GM19351 (cell line): ENCODE measurements around the gene TSKS.
"Not testable (repeated sequence)": the region's sequence is repeated elsewhere in the genome, so short reads cannot be mapped to it uniquely, and the experiment has no call there.

ENCODE experiments used
- ATAC-seq: cut with Tn5 transposase; IDR thresholded peaks from one replicate; pipeline ENCODE4 v1.9.1; 2021; ENCODE audit warnings: mild to moderate bottlenecking, moderate library complexity; ENCODE audit not compliant: unreplicated experiment

TSKS gene

GRCh38 chr19:49727217-49728030, 35.7 kb downstream of the TSKS start:
- no peak for ATAC-seq

- ATAC-seq = not testable (repeated sequence)
Measured at GRCh38 chr19:49719420-49719819, 43.7 kb downstream of the TSKS start.

GRCh38 chr19:49718991-49719390, 44.1 kb downstream of the TSKS start:
- no peak for ATAC-seq

DNA sequence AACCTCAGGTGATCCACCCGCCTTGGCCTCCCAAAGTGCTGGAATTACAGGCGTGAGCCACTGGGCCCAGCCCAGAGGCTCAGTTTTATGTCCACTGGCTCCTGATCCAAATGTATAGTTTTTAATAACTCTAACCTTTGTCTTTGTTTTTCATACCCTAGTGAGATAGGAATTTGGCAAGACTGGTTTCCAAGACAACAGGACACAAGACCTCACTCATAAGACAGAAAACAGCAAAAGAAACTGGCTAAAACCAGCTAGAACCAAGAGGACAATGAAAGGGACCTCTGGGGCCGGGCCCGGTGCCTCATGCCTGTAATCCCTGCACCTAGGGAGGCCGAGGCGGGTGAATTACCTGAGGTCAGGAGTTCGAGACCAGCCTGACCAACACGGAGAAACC, 44.6 kb downstream of the TSKS start:
- ATAC-seq = no peak

DNA sequence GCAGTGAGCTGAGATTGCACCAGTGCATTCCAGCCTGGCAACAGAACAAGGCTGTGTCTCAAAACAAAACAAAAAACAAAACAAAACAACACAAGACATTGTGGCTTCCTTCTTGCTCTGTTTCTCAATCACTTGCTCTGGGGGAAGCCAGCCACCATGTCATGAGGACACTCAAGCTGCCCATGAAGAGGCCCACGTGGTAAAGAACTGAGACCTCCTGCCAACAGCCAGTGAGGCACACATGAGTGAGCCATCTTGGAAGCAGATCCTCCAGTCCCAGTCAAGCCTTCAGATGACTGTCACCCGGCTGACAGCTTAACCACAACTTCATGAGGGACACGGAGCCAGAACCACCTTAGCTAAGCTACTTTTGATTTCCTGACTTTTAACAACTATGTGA, 47.0 kb downstream of the TSKS start:
- no peak for ATAC-seq

DNA sequence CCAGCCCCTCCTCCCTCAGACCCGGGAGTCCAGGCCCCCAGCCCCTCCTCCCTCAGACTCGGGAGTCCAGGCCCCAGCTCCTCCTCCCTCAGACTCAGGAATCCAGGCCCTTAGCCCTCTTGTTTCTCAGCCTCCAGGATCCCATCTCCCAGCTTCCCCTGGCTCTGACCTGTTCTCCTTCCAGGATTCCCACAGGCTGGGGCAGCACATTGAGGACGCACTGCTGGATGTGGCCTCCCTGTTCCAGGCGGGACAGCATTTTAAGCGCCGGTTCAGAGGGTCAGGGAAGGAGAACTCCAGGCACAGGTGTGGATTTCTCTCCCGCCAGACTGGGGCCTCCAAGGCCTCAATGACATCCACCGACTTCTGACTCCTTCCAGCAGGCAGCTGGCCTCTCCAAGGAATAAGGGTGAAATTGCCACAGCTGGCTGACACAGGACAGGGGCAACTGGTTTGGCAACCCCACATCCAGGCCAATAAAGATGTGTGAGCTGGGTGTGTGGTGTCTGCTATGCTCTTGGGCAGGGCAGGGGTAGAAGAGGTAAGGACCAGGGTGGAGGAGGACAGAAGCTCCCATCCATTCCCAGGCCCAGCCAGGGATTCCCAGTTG, 49.8 kb downstream of the TSKS start:
- ATAC-seq = no peak

- ATAC-seq = no peak
Measured at GRCh38 chr19:49712397-49712859, 50.7 kb downstream of the TSKS start.

- no peak for ATAC-seq
Measured at GRCh38 chr19:49710372-49710951, 52.6 kb downstream of the TSKS start.

DNA sequence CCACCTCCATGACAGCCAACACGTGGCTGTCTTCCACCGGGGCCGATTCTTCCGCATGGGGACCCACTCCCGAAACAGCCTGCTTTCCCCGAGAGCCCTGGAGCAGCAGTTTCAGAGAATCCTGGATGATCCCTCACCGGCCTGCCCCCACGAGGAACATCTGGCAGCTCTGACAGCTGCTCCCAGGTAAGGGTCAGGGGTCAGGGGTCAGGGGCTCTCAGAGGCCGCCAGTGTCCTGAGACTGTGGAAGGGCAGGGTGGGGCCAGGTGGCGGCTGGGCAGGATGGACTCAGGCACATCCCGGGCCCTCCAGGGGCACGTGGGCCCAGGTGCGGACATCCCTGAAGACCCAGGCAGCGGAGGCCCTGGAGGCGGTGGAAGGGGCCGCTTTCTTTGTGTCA, 57.2 kb downstream of the TSKS start:
- no peak for ATAC-seq

- no peak for ATAC-seq
Measured at GRCh38 chr19:49704888-49705642, 58.0 kb downstream of the TSKS start.

GRCh38 chr19:49701271-49701786, 61.8 kb downstream of the TSKS start:
- no peak for ATAC-seq

DNA sequence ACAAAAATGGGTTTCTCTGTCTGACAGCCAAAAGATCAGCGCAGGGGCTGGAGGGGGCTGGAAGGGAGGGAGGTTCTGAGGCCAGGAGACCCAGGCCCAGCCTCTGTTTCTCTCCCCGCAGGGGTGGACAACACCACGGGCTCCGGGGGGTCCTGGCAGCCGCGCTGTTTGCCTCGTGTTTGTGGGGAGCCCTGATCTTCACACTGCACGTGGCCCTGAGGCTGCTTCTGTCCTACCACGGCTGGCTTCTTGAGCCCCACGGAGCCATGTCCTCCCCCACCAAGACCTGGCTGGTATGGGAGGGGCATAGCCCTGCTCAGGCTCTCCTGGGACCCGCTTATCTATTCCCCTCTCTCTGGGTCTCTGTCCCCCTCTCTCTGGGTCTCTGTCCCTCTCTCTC, 62.5 kb downstream of the TSKS start:
- no peak for ATAC-seq

DNA sequence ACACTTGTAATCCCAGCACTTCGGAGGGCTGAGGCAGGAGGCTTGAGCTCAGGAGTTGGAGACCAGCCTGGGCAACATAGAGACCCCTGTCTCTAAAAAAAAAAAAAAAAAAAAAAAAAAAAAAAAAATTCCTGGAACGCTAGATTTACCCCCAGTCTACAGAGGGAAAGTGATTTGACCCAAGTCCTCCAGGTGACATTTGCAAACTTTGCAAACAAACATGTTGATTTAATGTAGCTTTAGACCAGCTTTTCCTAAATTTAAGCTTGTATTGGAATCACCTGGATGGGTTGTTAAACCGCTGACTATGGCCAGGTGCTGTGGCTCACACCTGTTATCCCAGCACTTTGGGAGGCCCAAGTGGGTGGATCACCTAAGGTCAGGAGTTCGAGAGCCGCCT, 63.7 kb downstream of the TSKS start:
- ATAC-seq = no peak

DNA sequence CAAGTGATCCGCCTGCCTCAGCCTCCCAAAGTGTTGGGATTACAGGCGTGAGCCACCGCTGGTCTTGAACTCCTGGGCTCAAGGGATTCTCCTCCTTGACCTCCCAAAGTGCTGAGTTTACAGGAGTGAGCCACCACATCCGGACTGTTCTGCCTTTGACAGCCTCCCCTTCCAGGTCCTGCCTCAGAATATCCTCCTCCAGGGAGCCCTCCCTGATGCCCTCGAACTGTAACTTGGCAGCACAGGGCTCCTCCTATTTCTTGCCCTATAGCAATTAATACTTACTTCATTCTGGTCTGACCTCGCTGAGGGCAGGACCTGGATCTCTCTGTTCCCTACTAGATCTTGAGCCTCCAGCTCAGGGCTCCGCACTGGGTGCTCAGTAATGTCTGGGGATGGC, 66.2 kb downstream of the TSKS start:
- no peak for ATAC-seq

- ATAC-seq = no peak
Measured at GRCh38 chr19:49696115-49696514, 67.0 kb downstream of the TSKS start.

DNA sequence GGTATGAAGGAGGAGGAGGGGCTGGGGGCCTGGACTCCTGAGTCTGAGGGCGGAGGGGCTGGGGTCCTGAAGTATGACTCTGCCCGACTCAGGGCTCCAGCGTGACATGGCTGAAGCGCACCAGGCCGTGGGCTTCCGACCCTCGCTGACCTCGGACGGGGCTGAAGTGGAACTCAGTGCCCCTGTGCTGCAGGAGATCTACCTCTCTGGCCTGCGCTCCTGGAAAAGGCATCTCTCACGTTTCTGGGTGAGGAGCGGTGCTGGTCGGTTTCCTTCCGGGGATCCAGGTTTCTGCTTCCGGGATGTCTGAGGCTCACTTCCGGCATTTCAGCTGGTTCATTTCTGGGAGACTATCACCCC, 71.0 kb downstream of the TSKS start:
- no peak for ATAC-seq

GRCh38 chr19:49691243-49692146, 71.6 kb downstream of the TSKS start:
- ATAC-seq = no peak

- ATAC-seq = no peak
Measured at GRCh38 chr19:49690656-49691242, 72.4 kb downstream of the TSKS start, which contains the start of gene CPT1C. TSS of gene CPT1C (plus strand) at chr19:49691116. CDS start at chr19:49692253, 1,137 bp downstream.

DNA sequence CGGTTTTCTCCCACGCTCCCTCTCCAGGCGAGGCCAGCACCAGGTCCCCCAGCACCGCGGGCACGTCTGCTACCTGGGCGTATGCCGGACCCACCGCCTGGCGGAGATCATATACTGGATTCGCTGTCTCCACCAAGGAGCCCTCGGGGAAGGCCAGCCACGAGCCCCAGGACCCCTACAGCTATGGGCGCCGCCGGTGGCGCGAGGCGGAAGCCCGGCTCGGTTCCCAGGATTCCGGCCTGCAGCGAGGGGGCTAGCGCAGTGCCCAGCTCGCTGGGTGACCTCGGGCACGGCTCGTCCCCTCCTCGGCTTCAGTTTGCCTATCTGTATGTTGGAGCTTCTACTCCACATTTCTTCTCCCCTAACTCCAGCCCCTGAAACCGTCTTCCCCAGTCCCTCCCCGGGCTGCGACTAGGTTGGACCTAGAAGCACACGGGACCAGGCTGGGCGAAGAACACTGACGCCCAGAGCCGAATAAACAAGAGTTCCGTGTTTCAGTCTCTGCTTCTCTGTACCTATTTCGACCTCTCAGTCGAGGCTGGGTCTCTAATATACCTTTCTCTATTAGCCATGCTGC, 72.9 kb downstream of the TSKS start:
- ATAC-seq = no peak
